Activated CD4-positive, alpha-beta T cell treated with anti-CD3 and anti-CD28 coated beads for 36 hours (primary cell): ENCODE measurements around the gene SLC9C1. TPM values are rescaled to one million over a fixed set of nuclear protein-coding genes. Genes with fewer than 3 reads are reported as not detected.

ENCODE experiments used
- ATAC-seq: fragments of 200-7000 bp; cut with Tn5 transposase; one replicate; pipeline ENCODE4 v1.10.0; 2021; ENCODE audit warnings: mild to moderate bottlenecking, moderate library complexity
- CTCF ChIA-PET: fragments of 350-600 bp; sonication (Branson Sonifier 250); formaldehyde crosslinking; loops from one replicate; lab custom pipeline; 2021; ENCODE audit warnings: antibody characterized with exemption; lab: Charles Lee
- POLR2A ChIA-PET: fragments of 350-600 bp; sonication (Branson Sonifier 250); formaldehyde crosslinking; loops from one replicate; lab custom pipeline; 2021; ENCODE audit warnings: antibody characterized with exemption, inconsistent platforms; lab: Charles Lee
- DNase-seq: peaks from one replicate; pipeline ENCODE4 v3.0.0-alpha.2; 2020
- H3K27ac Mint-ChIP-seq: one replicate; pipeline ENCODE4 v1.8.0; 2021; ENCODE audit warnings: mixed read lengths
- H3K27me3 Mint-ChIP-seq: one replicate; pipeline ENCODE4 v1.8.0; 2021; ENCODE audit warnings: mixed read lengths
- H3K36me3 Mint-ChIP-seq: one replicate; pipeline ENCODE4 v1.8.0; 2021; ENCODE audit warnings: low read depth, mixed read lengths
- H3K4me1 Mint-ChIP-seq: one replicate; pipeline ENCODE4 v1.8.0; 2021; ENCODE audit warnings: mixed read lengths
- H3K4me3 Mint-ChIP-seq: one replicate; pipeline ENCODE4 v1.8.0; 2021; ENCODE audit warnings: mild to moderate bottlenecking, moderate library complexity, mixed read lengths
- H3K9me3 Mint-ChIP-seq: one replicate; pipeline ENCODE4 v1.8.0; 2021; ENCODE audit warnings: low read depth, mixed read lengths
- intact Hi-C, 2 experiments: fragments of 100-400 bp; cut with DNase I in 1 of 2; cut with micrococcal nuclease in 1 of 2; formaldehyde crosslinking; loops; one replicate each; pipeline versions ENCODE4 v1.14.2 to v1.15.1; 2022 to 2024; cut with DNase I, micrococcal nuclease
- total RNA-seq, 2 experiments: library from RNA; stranded (reverse); gene quantifications; one replicate each; pipeline ENCODE4 v1.2.3, GENCODE V29; 2021

The SLC9C1 gene
- total RNA-seq, 2 experiments from 2014 or later = not detected

DNA sequence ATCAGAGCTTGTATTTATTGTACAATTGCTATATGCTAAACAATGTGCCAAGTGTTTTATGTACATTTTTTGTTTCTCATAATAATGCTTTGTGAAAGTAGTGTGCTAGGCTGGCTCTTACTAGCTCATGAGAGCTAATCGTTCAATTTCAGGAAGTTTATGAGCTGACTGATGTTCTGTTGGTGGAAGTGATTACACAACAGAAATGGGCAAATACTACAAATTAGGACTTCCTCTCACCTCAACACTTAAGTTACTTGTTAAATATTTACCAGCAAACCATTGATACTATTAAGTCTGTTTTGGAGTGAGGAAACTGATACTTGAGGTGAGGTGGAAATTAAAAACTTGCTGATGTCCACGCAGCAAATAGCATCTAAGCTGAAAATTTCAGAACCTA is 32.3 kb downstream of the SLC9C1 start:
- Mint-ChIP-seq H3K36me3 (no peaks in the 10 kb centered on the region), H3K4me3 (no peak overlapping the region), H3K27ac (no peak overlapping the region), H3K9me3 (peaks cover 2% of the 10 kb centered on the region), H3K4me1 (no peaks in the 10 kb centered on the region), H3K27me3 (peaks cover 3% of the 10 kb centered on the region)
- ChIA-PET CTCF (interaction anchor here (0.6 to 1.0 kb wide), 3 partner anchors 18 to 218 kb away, joined by 3 to 4 read pairs (median 3); no protein-coding TSS in a partner anchor), POLR2A (no interaction called here)
- intact Hi-C loops = no loop called here
- ATAC-seq = no peak
- DNase-seq = no peak

DNA sequence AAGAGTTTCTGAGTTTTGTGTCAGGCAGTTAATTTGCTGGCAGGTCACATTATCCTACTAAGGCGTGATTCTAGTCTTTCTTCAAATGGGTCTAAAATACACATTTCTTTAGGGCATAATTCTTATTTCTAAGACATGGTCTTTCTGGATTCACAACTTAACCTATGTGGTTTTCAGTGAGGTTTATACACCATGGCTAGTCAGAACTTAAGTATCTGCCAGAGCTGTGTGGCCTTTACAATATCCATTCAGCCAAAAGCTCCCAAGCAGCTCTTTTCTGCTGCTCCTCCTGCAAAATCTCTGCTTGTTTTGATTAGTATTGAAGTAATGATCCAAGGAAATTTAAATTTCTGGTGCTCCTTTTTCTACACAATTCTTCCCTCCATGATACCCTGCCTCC is 33.5 kb downstream of the SLC9C1 start:
- Mint-ChIP-seq H3K9me3 (peaks cover 4% of the 10 kb centered on the region), H3K4me3 (no peak overlapping the region), H3K4me1 (no peaks in the 10 kb centered on the region), H3K27ac (no peak overlapping the region), H3K27me3 (peaks cover 3% of the 10 kb centered on the region), H3K36me3 (no peaks in the 10 kb centered on the region)
- ChIA-PET POLR2A (no interaction called here), CTCF (no interaction called here)
- DNase-seq (no peak), ATAC-seq (no peak)
- intact Hi-C loops = no loop called here

DNA sequence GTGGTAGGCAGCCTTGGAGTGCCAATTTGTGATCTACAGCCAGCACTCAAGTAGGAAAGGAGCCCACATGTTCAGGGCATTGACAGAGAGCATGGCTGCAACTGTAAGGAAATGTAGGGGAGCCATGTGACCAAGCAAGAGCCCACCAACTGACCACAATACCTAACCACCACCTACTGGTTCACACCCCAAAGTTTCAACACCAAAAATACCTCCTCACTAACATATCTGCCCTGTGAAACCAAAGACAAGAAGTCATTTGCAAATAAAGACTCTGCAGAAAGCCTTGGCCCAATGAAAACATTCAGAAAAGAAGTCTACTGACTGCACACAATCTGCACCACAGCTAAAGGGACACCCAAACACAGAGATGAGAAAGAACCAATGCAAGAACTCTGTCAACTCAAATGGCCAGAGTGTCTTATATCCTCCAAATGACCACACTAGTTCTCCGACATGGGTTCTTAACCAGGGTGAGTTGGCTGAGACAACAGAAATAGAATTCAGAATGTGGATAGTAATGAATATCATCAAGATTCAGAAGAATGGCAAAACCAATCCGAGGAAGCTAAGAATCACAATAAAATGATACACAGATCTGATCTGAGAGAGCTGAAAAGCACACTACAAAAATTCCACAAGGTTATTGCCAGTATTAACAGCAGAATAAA is 40.6 kb downstream of the SLC9C1 start:
- ATAC-seq (no peak), DNase-seq (no peak)
- Mint-ChIP-seq H3K27ac (no peak overlapping the region), H3K9me3 (peaks cover 23% of the 10 kb centered on the region), H3K4me1 (no peaks in the 10 kb centered on the region), H3K36me3 (no peaks in the 10 kb centered on the region), H3K4me3 (no peak overlapping the region), H3K27me3 (no peaks in the 10 kb centered on the region)
- ChIA-PET CTCF (interaction anchor here (0.7 kb wide), 1 partner anchor 109 kb away, joined by 3 read pairs; no protein-coding TSS in a partner anchor), POLR2A (no interaction called here)
- intact Hi-C loops = no loop called here

- no peak overlapping the region for H3K4me3 Mint-ChIP-seq
- peaks cover 3% of the 10 kb centered on the region for H3K9me3 Mint-ChIP-seq
- no peak overlapping the region for H3K27ac Mint-ChIP-seq
- ATAC-seq (no peak), DNase-seq (no peak)
- no peaks in the 10 kb centered on the region for H3K36me3 Mint-ChIP-seq
- H3K4me1 Mint-ChIP-seq = no peaks in the 10 kb centered on the region
- intact Hi-C loops = no loop called here
- POLR2A ChIA-PET = no interaction called here
- peaks cover 2% of the 10 kb centered on the region for H3K27me3 Mint-ChIP-seq
- CTCF ChIA-PET = interaction anchor here (1.6 kb wide), 1 partner anchor 136 kb away, joined by 4 read pairs; no protein-coding TSS in a partner anchor
Observed at GRCh38 chr3:112247900-112248299, 46.1 kb downstream of the SLC9C1 start.

DNA sequence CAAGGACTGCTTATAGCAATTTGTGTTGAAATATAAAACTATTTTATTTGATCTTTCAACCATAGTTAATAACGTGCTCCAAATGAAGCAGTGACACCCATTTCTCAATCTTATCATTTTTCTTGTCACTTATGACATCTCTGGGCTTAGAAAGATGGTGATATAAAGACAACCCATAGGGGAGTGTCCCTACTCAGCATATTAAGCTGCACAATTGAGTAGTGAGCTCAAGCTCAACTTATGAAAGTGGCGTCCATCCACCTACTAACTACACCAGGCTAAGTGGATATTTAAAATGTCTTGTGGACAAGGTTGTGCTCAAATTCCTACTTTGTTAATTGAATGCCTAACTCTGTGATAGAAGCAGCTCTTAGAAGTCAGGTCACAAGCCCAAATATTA is 46.7 kb downstream of the SLC9C1 start:
- no peak for DNase-seq
- no peak for ATAC-seq
- Mint-ChIP-seq H3K4me1 (no peaks in the 10 kb centered on the region), H3K27me3 (peaks cover 2% of the 10 kb centered on the region), H3K9me3 (peaks cover 3% of the 10 kb centered on the region), H3K27ac (no peak overlapping the region), H3K36me3 (no peaks in the 10 kb centered on the region), H3K4me3 (no peak overlapping the region)
- ChIA-PET CTCF (interaction anchor here (1.5 to 1.6 kb wide), 2 partner anchors 10 to 136 kb away, joined by 4 read pairs; no protein-coding TSS in a partner anchor), POLR2A (no interaction called here)
- intact Hi-C loops = no loop called here

- Mint-ChIP-seq H3K4me3 (no peak overlapping the region), H3K4me1 (peaks cover 10% of the 10 kb centered on the region), H3K27ac (no peak overlapping the region), H3K27me3 (no peaks in the 10 kb centered on the region), H3K36me3 (no peaks in the 10 kb centered on the region), H3K9me3 (no peaks in the 10 kb centered on the region)
- intact Hi-C loops = no loop called here
- no peak for ATAC-seq
- ChIA-PET POLR2A (no interaction called here), CTCF (interaction anchor here (0.5 kb wide), 1 partner anchor 518 kb away, joined by 3 read pairs; no protein-coding TSS in a partner anchor)
- DNase-seq = no peak
Observed at GRCh38 chr3:112233083-112233482, 60.9 kb downstream of the SLC9C1 start.

GRCh38 chr3:112231727-112232126 is 62.3 kb downstream of the SLC9C1 start:
- CTCF ChIA-PET = interaction anchor here (1.7 kb wide), 1 partner anchor 121 kb away, joined by 5 read pairs; no protein-coding TSS in a partner anchor
- H3K27me3 Mint-ChIP-seq = no peaks in the 10 kb centered on the region
- POLR2A ChIA-PET = no interaction called here
- no peak overlapping the region for H3K4me3 Mint-ChIP-seq
- no peak overlapping the region for H3K27ac Mint-ChIP-seq
- intact Hi-C loops = no loop called here
- H3K4me1 Mint-ChIP-seq = peaks cover 10% of the 10 kb centered on the region
- H3K9me3 Mint-ChIP-seq = no peaks in the 10 kb centered on the region
- ATAC-seq (no peak), DNase-seq (peak; percentile 6)
- H3K36me3 Mint-ChIP-seq = no peaks in the 10 kb centered on the region

- peaks cover 9% of the 10 kb centered on the region for H3K9me3 Mint-ChIP-seq
- H3K4me1 Mint-ChIP-seq = peaks cover 10% of the 10 kb centered on the region
- H3K4me3 Mint-ChIP-seq = no peak overlapping the region
- ChIA-PET POLR2A (no interaction called here), CTCF (interaction anchor here (0.6 to 1.2 kb wide), 3 partner anchors 54 to 97 kb away, joined by 3 read pairs; no protein-coding TSS in a partner anchor)
- no peak for DNase-seq
- intact Hi-C loops = no loop called here
- H3K36me3 Mint-ChIP-seq = no peaks in the 10 kb centered on the region
- no peaks in the 10 kb centered on the region for H3K27me3 Mint-ChIP-seq
- no peak for ATAC-seq
- H3K27ac Mint-ChIP-seq = no peak overlapping the region
Observed at GRCh38 chr3:112230033-112230432, 64.0 kb downstream of the SLC9C1 start.

DNA sequence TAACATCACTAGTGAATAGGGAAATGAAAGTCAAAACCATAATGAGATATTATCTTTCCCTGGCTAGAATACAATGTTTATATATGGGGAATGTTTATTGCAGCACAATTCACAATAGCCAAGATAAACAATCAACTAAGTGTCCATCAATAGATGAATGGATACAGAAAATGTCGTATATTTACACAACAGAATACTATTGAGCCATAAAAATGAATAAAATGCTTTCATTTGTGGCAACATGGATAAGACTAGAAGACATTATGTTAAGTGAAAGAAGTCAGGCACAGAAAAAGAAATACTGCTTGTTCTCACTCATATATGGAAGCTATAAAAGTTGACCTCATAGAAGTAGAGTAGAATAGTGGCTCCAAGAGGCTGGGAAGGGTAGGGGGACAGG is 65.2 kb downstream of the SLC9C1 start:
- POLR2A ChIA-PET = no interaction called here
- peaks cover 15% of the 10 kb centered on the region for H3K9me3 Mint-ChIP-seq
- CTCF ChIA-PET = no interaction called here
- peaks cover 10% of the 10 kb centered on the region for H3K4me1 Mint-ChIP-seq
- intact Hi-C loops = no loop called here
- no peak overlapping the region for H3K4me3 Mint-ChIP-seq
- ATAC-seq = no peak
- H3K27me3 Mint-ChIP-seq = peaks cover 3% of the 10 kb centered on the region
- no peak for DNase-seq
- no peaks in the 10 kb centered on the region for H3K36me3 Mint-ChIP-seq
- no peak overlapping the region for H3K27ac Mint-ChIP-seq

DNA sequence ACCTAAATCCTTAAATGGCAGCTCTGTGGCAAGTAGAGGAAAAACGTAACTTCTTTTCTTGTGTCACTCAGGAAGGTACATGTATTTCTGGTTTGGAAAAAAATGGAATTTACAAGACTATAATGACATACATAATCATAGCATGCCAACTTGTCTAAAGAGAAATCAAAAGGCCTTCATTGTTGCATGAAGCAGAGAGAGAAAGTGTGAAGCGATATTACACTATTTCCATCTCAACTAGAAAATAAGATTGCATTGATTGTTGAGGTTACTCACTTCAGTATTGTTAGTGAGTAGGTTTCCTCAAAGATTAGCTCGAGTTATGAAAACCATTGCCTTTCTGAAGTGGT is 93.7 kb downstream of the SLC9C1 start:
- no peak overlapping the region for H3K27ac Mint-ChIP-seq

GRCh38 chr3:112199622-112200316 is 94.2 kb downstream of the SLC9C1 start:
- DNase-seq (no peak), ATAC-seq (no peak)
- peaks cover 5% of the 10 kb centered on the region for H3K9me3 Mint-ChIP-seq
- H3K4me1 Mint-ChIP-seq = no peaks in the 10 kb centered on the region
- ChIA-PET CTCF (no interaction called here), POLR2A (no interaction called here)
- H3K4me3 Mint-ChIP-seq = no peak overlapping the region
- H3K27ac Mint-ChIP-seq = no peak overlapping the region
- H3K36me3 Mint-ChIP-seq = peaks cover 2% of the 10 kb centered on the region
- H3K27me3 Mint-ChIP-seq = peaks cover 3% of the 10 kb centered on the region
- intact Hi-C loops = loop anchor here in 1 of 2 experiments (10.0 kb wide), 1 partner anchor 55 kb away; no protein-coding TSS in a partner anchor

More for the DNA sequence above, 93.7 kb downstream of the SLC9C1 start:
- Mint-ChIP-seq H3K9me3 (peaks cover 5% of the 10 kb centered on the region), H3K4me1 (no peaks in the 10 kb centered on the region), H3K27me3 (peaks cover 3% of the 10 kb centered on the region), H3K4me3 (no peak overlapping the region), H3K36me3 (peaks cover 2% of the 10 kb centered on the region)
- ChIA-PET CTCF (no interaction called here), POLR2A (no interaction called here)
- intact Hi-C loops = no loop called here
- ATAC-seq = no peak
- no peak for DNase-seq

DNA sequence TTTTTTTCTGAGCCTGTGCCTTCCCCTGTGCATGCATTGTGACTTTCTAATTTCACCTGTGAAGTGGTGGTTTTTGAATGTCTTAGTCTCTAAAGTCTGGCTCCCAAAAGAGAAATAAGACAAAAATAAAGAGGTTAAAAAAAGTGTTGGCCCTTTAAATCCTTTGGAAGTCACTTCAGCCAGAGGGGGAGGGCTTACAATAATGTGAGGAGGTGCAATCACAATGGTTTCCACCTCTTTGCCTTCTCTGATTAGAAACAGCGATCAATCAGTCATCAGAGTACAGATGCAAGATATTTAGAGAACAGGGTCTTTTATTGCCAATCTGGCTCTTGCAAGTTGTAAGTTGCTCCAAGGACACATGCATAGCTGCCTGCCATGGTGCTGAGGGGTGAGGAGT is 96.9 kb downstream of the SLC9C1 start:
- no peaks in the 10 kb centered on the region for H3K4me1 Mint-ChIP-seq
- intact Hi-C loops = loop anchor here in 1 of 2 experiments (10.0 kb wide), 1 partner anchor 52 kb away; no protein-coding TSS in a partner anchor
- peaks cover 14% of the 10 kb centered on the region for H3K9me3 Mint-ChIP-seq
- no peak for DNase-seq
- H3K36me3 Mint-ChIP-seq = peaks cover 4% of the 10 kb centered on the region
- no peak overlapping the region for H3K4me3 Mint-ChIP-seq
- no peak for ATAC-seq
- H3K27me3 Mint-ChIP-seq = no peaks in the 10 kb centered on the region
- CTCF ChIA-PET = no interaction called here
- no peak overlapping the region for H3K27ac Mint-ChIP-seq
- POLR2A ChIA-PET = no interaction called here
